ENCODE measurements around the gene CORO2B. TPM values are rescaled to one million over a fixed set of nuclear protein-coding genes. Genes with fewer than 3 reads are reported as not detected.

The CORO2B gene
- total and polyA plus RNA-seq, 2 of the 4 experiments (the other 2 are of a cell fraction): 9.3 to 39.3 TPM

DNA sequence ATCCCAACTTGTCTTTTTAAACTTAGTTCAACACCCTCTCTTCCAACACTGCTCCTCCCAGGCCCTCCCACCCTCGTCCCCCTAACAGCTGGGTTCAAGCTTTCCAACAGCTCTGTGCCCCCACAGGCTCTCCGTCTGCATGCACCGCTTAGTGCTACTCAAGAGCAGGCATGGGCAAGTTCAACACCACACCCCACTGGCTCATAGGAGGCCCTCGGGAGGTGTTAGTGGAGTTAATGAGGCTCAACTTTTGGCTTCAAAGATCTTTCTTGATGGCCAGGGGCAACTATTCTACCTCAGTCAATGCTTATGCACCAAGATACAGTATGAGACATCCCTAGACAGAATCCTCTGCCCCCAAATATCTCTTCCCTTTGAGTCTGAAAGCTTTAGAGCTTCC, 127.5 kb downstream of the CORO2B start:
- Histone ChIP-seq H3K18ac (ENCODE audit: low read depth, low read length) (no peak overlapping the region), H3K23ac (ENCODE audit: low read depth, low read length) (no peak overlapping the region), H3K4me2 (ENCODE audit: low read depth, low read length) (no peak overlapping the region), H3K14ac (replicated peaks; ENCODE audit: low read depth, low read length) (no peak overlapping the region), H2BK20ac (ENCODE audit: low read depth, low read length) (no peak overlapping the region), H3K27ac (ENCODE audit: insufficient read depth, low read length) (no peak overlapping the region), H3K4me3 (ENCODE audit: insufficient read depth, low read depth, low read length) (no peak overlapping the region), H4K5ac (ENCODE audit: low read depth, low read length) (no peak overlapping the region), H2AFZ (replicated peaks; ENCODE audit: low read length, poor library complexity) (no peak overlapping the region), H3K56ac (ENCODE audit: extremely low read depth, insufficient read depth, low read length) (no peak overlapping the region), H3K4ac (ENCODE audit: low read depth, low read length) (no peak overlapping the region), H4K91ac (ENCODE audit: insufficient read depth, low read depth, low read length) (no peak overlapping the region), H3K4me1 (ENCODE audit: control insufficient read depth, insufficient read depth, low read length) (peaks cover 4% of the 10 kb centered on the region), H3K9ac (ENCODE audit: low read depth, low read length) (no peak overlapping the region), H2AK5ac (ENCODE audit: low read depth, low read length) (no peak overlapping the region), H3K79me1 (ENCODE audit: low read depth in 1 of 2, low read length in 2 of 2) (no peaks in the 10 kb centered on the region), H4K8ac (ENCODE audit: low read depth in 2 of 2, low read length in 2 of 2) (no peak overlapping the region), H2AK9ac (replicated peaks; ENCODE audit: low read depth, low read length, poor library complexity) (no peak overlapping the region), H4K20me1 (ENCODE audit: insufficient read depth, low read length) (no peaks in the 10 kb centered on the region), H3K36me3 (ENCODE audit: control insufficient read depth, insufficient read depth, low read length) (peaks cover 2% of the 10 kb centered on the region), H3K27me3 (ENCODE audit: control insufficient read depth, insufficient read depth, low read length) (no peaks in the 10 kb centered on the region), H2BK5ac (ENCODE audit: low read depth, low read length, poor library complexity, severe bottlenecking) (no peak overlapping the region), H2BK15ac (ENCODE audit: low read depth, low read length) (no peak overlapping the region), H3K9me1 (ENCODE audit: insufficient read depth, low read length) (no peaks in the 10 kb centered on the region), H2BK120ac (ENCODE audit: low read depth, low read length) (no peak overlapping the region), H3K9me3 (ENCODE audit: control insufficient read depth, insufficient read depth, low read length) (no peaks in the 10 kb centered on the region)
- in situ Hi-C loops (cut with MboI; ENCODE audit: low sequenced_read_pairs) (no loop called here), intact Hi-C loops (cut with micrococcal nuclease) (no loop called here), dilution Hi-C loops (cut with HindIII; ENCODE audit: low sequenced_read_pairs, unreplicated experiment) (no loop called here)
- no TSS peak for BruUV-seq (replicated peaks)
- ChIA-PET CTCF (no interaction called here), POLR2A (ENCODE audit: unreplicated experiment) (no interaction called here)
- ATAC-seq (ENCODE audit: low read depth) (no peak), DNase-seq (no peak)
- TF ChIP-seq MAZ (IDR thresholded peaks at IDR 0.05; ENCODE audit: borderline replicate concordance, low read depth, low read length) (no peak), RCOR1 (IDR thresholded peaks at IDR 0.05; ENCODE audit: insufficient replicate concordance, low read length) (no peak), NFE2L2 (IDR thresholded peaks at IDR 0.05; ENCODE audit: low read depth, low read length) (no peak), POLR2A (IDR thresholded peaks at IDR 0.05; ENCODE audit: low read depth, low read length) (no peak), MXI1 (IDR thresholded peaks at IDR 0.05; ENCODE audit: borderline replicate concordance, low read depth, low read length) (no peak), MAFK (IDR thresholded peaks at IDR 0.05; ENCODE audit: low read depth, low read length) (no peak), SMC3 (IDR thresholded peaks at IDR 0.05; ENCODE audit: low read depth, low read length) (no peak)
- TF ChIP-seq, protein P1, sequence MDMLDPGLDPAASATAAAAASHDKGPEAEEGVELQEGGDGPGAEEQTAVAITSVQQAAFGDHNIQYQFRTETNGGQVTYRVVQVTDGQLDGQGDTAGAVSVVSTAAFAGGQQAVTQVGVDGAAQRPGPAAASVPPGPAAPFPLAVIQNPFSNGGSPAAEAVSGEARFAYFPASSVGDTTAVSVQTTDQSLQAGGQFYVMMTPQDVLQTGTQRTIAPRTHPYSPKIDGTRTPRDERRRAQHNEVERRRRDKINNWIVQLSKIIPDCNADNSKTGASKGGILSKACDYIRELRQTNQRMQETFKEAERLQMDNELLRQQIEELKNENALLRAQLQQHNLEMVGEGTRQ (IDR thresholded peaks at IDR 0.05; ENCODE audit: low read depth, low read length): no peak
- TF ChIP-seq, protein P2, sequence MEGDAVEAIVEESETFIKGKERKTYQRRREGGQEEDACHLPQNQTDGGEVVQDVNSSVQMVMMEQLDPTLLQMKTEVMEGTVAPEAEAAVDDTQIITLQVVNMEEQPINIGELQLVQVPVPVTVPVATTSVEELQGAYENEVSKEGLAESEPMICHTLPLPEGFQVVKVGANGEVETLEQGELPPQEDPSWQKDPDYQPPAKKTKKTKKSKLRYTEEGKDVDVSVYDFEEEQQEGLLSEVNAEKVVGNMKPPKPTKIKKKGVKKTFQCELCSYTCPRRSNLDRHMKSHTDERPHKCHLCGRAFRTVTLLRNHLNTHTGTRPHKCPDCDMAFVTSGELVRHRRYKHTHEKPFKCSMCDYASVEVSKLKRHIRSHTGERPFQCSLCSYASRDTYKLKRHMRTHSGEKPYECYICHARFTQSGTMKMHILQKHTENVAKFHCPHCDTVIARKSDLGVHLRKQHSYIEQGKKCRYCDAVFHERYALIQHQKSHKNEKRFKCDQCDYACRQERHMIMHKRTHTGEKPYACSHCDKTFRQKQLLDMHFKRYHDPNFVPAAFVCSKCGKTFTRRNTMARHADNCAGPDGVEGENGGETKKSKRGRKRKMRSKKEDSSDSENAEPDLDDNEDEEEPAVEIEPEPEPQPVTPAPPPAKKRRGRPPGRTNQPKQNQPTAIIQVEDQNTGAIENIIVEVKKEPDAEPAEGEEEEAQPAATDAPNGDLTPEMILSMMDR (conservative IDR thresholded peaks at IDR 0.05; ENCODE audit: low read depth, low read length): no peak
- TF ChIP-seq, protein P3, sequence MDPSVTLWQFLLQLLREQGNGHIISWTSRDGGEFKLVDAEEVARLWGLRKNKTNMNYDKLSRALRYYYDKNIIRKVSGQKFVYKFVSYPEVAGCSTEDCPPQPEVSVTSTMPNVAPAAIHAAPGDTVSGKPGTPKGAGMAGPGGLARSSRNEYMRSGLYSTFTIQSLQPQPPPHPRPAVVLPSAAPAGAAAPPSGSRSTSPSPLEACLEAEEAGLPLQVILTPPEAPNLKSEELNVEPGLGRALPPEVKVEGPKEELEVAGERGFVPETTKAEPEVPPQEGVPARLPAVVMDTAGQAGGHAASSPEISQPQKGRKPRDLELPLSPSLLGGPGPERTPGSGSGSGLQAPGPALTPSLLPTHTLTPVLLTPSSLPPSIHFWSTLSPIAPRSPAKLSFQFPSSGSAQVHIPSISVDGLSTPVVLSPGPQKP (IDR thresholded peaks at IDR 0.05; ENCODE audit: borderline replicate concordance, low read depth, low read length): no peak
- no CpG with 5 or more reads among the region's 4 CpGs for WGBS, 2 experiments (ENCODE audit: extremely low coverage in 2 of 2, insufficient read length in 1 of 2)
